NB4 (cell line): ENCODE data around the gene PDE4D.

ENCODE experiments used
- MAX ChIP-seq: IDR thresholded peaks from 2 replicates; pipeline ENCODE4 v1.6.1; 2011; ENCODE audit warnings: low read depth, low read length
- TF ChIP-seq, protein P1 (sequence below): IDR thresholded peaks from one replicate; pipeline ENCODE4 v1.5.1; 2012; ENCODE audit warnings: low read depth, low read length

DNA sequence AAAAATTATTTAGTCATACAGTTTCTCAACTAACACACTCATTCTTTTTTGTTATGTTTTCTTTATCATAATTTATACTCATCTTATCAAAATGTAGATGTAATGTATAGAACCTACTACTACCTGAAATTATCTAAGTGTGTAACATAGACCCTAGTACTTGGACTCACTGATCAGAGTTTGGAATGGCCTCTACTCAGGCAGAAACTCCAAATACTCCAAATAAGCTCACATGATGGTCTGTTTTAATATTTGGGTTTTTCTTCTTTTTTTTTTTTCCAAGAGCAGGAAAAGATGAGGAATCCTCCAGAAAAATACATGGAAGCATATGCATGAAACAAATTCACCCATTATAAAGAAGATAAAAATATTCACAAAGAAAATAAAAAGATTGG is 126.3 kb downstream of the PDE4D start:
- TF ChIP-seq, protein P1, sequence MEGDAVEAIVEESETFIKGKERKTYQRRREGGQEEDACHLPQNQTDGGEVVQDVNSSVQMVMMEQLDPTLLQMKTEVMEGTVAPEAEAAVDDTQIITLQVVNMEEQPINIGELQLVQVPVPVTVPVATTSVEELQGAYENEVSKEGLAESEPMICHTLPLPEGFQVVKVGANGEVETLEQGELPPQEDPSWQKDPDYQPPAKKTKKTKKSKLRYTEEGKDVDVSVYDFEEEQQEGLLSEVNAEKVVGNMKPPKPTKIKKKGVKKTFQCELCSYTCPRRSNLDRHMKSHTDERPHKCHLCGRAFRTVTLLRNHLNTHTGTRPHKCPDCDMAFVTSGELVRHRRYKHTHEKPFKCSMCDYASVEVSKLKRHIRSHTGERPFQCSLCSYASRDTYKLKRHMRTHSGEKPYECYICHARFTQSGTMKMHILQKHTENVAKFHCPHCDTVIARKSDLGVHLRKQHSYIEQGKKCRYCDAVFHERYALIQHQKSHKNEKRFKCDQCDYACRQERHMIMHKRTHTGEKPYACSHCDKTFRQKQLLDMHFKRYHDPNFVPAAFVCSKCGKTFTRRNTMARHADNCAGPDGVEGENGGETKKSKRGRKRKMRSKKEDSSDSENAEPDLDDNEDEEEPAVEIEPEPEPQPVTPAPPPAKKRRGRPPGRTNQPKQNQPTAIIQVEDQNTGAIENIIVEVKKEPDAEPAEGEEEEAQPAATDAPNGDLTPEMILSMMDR = no peak
- no peak for TF ChIP-seq MAX
